Central memory CD8-positive, alpha-beta T cell (primary cell): Measurements from ENCODE around the gene AGXT.
"Not testable (repeated sequence)": the region's sequence is repeated elsewhere in the genome, so short reads cannot be mapped to it uniquely, and the experiment has no call there.

Experiments used
- ATAC-seq: fragments of 150-1000 bp; cut with Tn5 transposase; replicated peaks from 2 replicates; pipeline ENCODE4 v1.10.0; 2022; ENCODE audit warnings: mild to moderate bottlenecking, moderate FRiP score, moderate number of reproducible peaks; ENCODE audit not compliant: poor library complexity, severe bottlenecking; ENCODE audit errors: extremely low read depth
- DNase-seq, 2 donors: peaks; one replicate each; pipeline ENCODE4 v3.0.0; 2021; ENCODE audit warnings: low spot score in 2 of 2
- H3K27ac Mint-ChIP-seq: one replicate; pipeline ENCODE4 v1.8.0; 2022; ENCODE audit warnings: low read depth, mild to moderate bottlenecking, moderate library complexity, mixed read lengths
- H3K27me3 Mint-ChIP-seq: one replicate; pipeline ENCODE4 v1.8.0; 2022; ENCODE audit warnings: mixed read lengths
- H3K36me3 Mint-ChIP-seq: one replicate; pipeline ENCODE4 v1.8.0; 2022; ENCODE audit warnings: mild to moderate bottlenecking, moderate library complexity, mixed read lengths; ENCODE audit not compliant: insufficient read depth
- H3K4me1 Mint-ChIP-seq: one replicate; pipeline ENCODE4 v1.8.0; 2022; ENCODE audit warnings: mixed read lengths
- H3K4me3 Mint-ChIP-seq: one replicate; pipeline ENCODE4 v1.8.0; 2022; ENCODE audit warnings: mild to moderate bottlenecking, moderate library complexity, mixed read lengths
- H3K9me3 Mint-ChIP-seq: one replicate; pipeline ENCODE4 v1.8.0; 2022; ENCODE audit warnings: mixed read lengths

AGXT gene

DNA sequence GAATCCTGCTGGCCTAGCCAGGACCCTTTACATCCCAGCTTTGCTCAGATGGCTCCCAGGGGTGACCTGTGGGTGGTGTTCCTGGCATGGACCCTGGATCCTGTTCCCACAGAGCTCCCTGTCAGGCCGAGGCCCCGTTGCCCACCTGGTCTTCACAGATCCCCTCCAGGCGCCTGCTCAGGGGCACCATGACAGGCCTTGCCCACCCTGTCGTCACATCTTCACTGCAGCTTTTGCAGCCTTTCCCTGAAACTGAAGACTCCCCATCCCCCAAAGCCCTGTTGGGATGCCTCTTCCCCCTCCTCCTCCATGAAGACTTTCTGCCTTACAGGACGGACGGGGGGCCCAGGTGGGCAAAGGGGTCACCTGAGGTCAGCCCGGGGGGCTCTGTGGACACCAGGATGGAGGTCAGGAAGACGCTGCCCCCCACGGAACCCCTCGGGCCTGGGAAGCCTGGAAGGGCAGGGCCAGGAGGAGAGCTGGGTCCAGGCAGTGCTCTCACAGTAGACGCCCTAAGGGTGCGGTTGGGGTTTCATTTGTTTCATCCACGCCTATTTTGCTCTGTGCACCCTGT is 35.6 kb upstream of the AGXT start:
- peaks cover 19% of the 10 kb centered on the region for H3K27me3 Mint-ChIP-seq

DNA sequence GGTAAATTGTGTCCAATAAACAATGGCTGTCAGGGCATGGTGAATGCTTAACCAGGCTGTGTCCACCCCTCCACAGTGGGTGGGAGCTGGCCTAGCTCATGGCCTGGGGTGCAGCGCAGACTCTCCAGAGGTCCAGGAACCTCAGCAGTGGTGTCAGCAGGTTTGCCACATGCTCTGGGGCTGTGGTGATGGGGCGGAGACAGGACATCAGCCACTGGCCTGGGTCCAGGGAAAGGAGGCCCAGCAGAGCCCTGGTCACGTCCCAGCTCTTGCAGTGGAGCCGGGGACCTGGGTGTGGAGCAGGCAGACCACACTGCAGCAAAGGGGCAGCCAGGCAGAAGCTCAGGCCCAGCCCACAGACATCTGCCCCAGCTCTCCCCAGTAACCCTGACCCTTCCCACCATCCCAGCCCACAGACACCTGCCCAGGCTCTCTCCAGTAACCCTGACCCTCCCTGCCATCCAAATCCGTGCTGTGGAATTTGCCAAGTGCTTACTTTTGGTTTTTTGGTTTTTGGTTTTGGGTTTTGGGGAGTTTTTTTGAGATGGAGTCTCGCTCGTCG is 34.8 kb upstream of the AGXT start:
- no peak overlapping the region for H3K27ac Mint-ChIP-seq
- no peaks in the 10 kb centered on the region for H3K9me3 Mint-ChIP-seq
- peaks cover 5% of the 10 kb centered on the region for H3K36me3 Mint-ChIP-seq
- no peak overlapping the region for H3K4me3 Mint-ChIP-seq
- H3K4me1 Mint-ChIP-seq: no peaks in the 10 kb centered on the region
- peaks cover 17% of the 10 kb centered on the region for H3K27me3 Mint-ChIP-seq
- no peak for DNase-seq
- no peak for ATAC-seq

More for the DNA sequence above, 35.6 kb upstream of the AGXT start:
- Mint-ChIP-seq H3K4me3 (no peak overlapping the region), H3K9me3 (no peaks in the 10 kb centered on the region), H3K4me1 (no peaks in the 10 kb centered on the region), H3K36me3 (peaks cover 5% of the 10 kb centered on the region), H3K27ac (no peak overlapping the region)
- ATAC-seq (no peak), DNase-seq (no peak)

DNA sequence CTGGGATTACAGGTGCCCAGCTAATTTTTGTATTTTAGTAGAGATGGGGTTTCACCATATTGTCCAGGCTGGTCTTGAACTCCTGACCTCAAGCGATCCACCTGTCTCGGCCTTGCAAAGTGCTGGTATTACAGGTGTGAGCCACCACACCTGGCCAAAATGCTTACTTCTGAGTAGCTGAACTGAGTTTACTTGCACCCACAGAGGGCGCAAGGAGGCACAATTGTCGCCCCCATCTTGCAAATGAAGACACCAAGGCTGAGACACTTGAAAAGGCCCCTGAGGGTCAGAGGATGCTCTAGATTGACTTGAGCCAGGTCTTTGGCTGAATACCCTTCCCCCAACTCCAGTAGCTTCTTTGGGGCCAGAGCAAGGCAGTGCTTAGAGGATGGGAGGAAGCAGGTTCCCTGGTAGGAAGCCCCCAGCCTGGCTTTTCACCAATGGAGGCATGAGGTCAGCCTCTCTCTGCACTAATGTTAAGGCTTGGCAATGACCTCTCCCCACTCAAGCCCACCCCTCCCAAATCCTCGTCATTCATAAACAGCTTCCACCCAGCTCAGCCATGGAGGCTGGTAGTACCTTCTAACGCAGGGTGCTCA is 34.1 kb upstream of the AGXT start:
- Mint-ChIP-seq H3K27me3 (peaks cover 13% of the 10 kb centered on the region), H3K4me3 (no peak overlapping the region), H3K27ac (no peak overlapping the region), H3K36me3 (peaks cover 5% of the 10 kb centered on the region), H3K9me3 (no peaks in the 10 kb centered on the region), H3K4me1 (no peaks in the 10 kb centered on the region)
- DNase-seq: no peak
- ATAC-seq: no peak

DNA sequence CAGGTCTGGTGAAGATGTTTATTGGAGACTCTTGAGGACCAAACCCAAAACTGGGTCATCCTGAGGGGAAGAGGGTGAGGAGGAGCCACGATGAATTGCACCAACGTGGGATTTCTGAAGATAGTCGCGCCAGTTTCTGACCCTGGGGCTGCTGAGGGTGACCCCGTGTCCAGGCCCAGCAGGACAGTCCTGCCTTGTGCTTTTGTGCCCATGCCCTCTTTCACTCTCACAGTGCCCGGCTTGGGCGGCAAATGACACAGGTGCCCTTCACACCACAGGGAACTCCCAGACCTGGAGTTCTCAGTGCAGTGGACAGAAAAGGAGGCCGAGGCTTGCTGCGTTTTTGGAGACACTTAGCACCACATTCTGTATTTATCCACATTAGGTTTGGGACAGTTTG is 33.1 kb upstream of the AGXT start:
- no peaks in the 10 kb centered on the region for H3K4me1 Mint-ChIP-seq
- ATAC-seq: no peak
- no peaks in the 10 kb centered on the region for H3K9me3 Mint-ChIP-seq
- H3K27me3 Mint-ChIP-seq: peaks cover 16% of the 10 kb centered on the region
- DNase-seq: no peak
- H3K36me3 Mint-ChIP-seq: peaks cover 5% of the 10 kb centered on the region
- H3K4me3 Mint-ChIP-seq: no peak overlapping the region
- H3K27ac Mint-ChIP-seq: no peak overlapping the region

DNA sequence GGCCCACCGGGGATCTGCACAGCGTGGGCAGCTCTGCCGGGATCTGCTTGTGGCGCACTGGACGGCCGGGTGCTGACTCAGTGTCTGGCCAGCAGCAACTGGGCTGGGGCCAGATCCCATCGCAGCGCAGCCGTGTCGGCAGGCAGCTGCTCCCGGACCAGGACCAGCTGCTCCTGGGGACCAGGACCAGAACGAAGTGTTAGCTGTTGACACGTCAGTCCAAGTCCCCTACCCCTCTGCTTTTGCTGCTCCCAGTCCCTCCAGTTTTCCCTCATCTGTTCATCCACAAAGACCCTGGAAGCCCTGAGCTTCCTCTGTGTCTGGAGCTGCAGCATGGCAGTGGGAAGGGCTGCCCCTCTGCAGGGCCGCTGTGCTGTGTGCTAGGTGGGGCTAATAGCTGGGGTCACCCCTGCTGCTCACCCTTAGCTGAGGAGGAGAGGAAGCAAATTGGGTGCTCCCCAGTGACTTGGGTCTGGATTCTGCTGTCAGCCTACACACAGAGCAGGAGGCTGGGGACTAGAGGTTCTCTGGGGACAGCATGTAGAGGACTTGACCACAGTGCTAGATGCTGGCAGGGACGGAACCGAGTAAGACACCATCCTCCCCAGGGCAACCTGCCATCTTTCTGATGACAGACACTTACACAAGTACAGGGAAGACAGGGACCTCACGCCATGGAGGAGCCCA is 31.7 kb upstream of the AGXT start:
- Mint-ChIP-seq H3K27me3 (peaks cover 18% of the 10 kb centered on the region), H3K9me3 (no peaks in the 10 kb centered on the region), H3K4me3 (no peak overlapping the region), H3K27ac (no peak overlapping the region), H3K4me1 (no peaks in the 10 kb centered on the region), H3K36me3 (peaks cover 5% of the 10 kb centered on the region)
- ATAC-seq (no peak), DNase-seq (no peak)

DNA sequence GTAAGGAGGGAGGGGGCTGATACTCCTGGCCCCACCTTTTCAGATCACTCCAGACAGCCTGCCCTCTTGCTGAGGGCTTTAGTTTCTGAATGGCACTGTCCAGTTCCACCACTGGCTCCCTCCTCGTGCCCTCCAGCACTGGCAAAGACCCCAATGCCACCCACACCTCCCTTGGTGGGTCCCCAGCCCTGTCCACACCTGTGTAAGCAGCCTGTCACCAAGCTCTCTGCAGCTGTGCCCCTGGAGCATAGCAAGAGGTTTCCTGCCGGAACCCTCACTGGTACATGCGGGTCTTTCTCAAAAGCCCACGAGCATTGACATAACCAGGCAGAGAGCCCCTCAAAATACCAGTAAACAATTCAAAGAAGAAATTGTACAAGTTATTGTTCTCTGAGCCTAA is 31.0 kb upstream of the AGXT start:
- H3K27me3 Mint-ChIP-seq: peaks cover 25% of the 10 kb centered on the region

DNA sequence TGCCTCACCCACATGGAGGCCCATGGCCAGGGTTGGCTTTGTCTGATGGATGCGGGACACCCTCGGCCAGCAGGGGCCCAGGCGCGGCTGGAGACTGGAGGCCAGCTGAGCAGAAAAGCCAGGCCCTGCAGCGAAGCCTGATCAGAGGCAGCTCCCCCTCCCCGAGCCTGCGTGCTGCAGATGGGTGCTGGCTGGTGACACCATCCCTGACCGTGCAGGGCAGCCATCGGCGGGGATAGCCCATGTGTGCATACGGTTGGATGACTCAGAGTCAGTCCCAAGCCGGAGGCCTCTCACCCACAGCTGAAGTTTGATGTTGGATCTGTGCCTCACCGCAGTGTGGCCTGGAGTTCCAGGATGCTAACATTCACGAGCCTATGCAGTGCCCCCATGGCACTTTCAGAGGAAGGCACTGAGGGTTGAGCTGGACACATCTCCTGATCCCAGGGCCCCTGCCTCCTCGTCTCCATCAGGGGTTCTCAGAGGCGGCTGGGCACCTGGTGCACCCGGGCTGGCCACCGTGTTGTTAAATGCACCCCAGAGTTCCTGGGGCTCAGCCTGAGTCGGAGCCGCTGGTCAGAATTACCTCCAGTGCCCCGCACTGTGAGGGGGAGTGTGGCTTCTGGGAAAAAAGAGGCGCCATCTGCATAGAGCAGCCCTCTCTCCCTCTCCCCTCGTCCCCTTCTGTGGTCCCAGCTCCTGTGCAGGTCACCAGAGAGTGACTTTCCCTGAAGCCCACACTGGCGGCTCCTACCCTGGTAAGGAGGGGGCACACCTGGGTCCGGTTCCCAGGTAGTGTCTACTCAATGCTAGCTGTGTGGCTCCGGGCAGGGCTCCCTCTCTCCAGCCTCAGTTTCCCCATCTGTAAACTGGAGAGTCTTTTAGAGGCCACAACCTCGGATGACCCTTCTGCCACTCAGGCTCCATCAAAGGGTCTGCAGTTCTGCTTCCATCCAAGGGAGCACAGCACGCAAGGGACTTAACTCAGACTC is 29.2 kb upstream of the AGXT start:
- no peaks in the 10 kb centered on the region for H3K9me3 Mint-ChIP-seq
- ATAC-seq (no peak), DNase-seq (no peak)
- no peak overlapping the region for H3K27ac Mint-ChIP-seq
- peaks cover 3% of the 10 kb centered on the region for H3K36me3 Mint-ChIP-seq
- H3K27me3 Mint-ChIP-seq: peaks cover 26% of the 10 kb centered on the region
- H3K4me3 Mint-ChIP-seq: no peak overlapping the region
- no peaks in the 10 kb centered on the region for H3K4me1 Mint-ChIP-seq

More for the DNA sequence above, 31.0 kb upstream of the AGXT start:
- Mint-ChIP-seq H3K27ac (no peak overlapping the region), H3K36me3 (peaks cover 3% of the 10 kb centered on the region), H3K4me3 (no peak overlapping the region), H3K4me1 (no peaks in the 10 kb centered on the region), H3K9me3 (no peaks in the 10 kb centered on the region)
- ATAC-seq: no peak
- DNase-seq: no peak

DNA sequence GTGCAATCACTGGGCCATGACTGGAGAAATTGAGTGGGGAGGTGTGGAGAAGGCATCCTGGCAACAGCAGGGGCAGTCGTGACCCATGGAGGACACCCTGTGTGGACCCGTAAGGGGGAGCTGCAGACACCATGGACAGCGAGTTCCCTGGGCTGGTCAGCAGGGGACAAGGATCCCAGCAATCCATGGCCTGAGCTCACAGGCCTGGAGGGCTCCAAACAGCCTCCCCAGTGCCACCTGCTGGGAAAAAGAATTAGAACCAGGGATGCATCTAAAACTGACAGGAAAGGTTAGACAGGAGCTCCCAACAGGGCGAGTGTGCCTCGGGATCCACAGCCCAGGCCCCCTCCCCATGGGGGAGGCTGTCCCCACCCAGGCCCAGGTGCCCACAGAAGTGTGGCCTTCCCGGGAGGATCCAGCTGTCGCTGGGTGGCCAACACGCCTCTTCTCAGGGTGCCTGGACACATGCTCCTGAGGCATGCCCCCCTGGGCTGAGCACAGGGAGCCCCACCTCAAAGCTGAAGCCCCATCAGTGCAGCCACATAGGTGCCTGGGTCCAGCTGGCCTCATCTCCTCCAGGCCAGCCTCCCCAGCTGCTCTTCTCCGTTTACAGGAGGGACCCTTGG is 28.1 kb upstream of the AGXT start:
- Mint-ChIP-seq H3K27me3 (peaks cover 26% of the 10 kb centered on the region), H3K27ac (no peak overlapping the region), H3K4me1 (no peaks in the 10 kb centered on the region), H3K9me3 (no peaks in the 10 kb centered on the region), H3K4me3 (no peak overlapping the region), H3K36me3 (no peaks in the 10 kb centered on the region)
- DNase-seq: no peak
- no peak for ATAC-seq

DNA sequence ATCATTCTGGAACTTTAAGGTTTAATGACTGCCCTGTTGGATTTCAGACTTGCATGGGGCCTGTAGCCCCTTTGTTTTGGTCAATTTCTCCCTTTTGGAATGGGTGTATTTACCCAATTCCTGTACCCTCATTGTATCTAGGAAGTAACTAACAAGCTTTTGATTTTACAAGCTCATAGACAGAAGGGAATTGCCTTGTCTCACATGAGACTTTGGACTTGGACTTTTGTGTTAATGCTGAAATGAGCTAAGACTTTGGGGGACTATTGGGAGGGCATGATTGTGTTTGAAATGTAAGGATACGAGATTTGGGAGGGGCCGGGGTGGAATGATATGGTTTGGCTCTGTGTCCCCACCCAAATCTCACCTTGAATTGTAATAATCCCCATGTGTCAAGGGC is 22.3 kb upstream of the AGXT start:
- H3K27me3 Mint-ChIP-seq, H3K4me3 Mint-ChIP-seq, H3K9me3 Mint-ChIP-seq: not testable (repeated sequence)

DNA sequence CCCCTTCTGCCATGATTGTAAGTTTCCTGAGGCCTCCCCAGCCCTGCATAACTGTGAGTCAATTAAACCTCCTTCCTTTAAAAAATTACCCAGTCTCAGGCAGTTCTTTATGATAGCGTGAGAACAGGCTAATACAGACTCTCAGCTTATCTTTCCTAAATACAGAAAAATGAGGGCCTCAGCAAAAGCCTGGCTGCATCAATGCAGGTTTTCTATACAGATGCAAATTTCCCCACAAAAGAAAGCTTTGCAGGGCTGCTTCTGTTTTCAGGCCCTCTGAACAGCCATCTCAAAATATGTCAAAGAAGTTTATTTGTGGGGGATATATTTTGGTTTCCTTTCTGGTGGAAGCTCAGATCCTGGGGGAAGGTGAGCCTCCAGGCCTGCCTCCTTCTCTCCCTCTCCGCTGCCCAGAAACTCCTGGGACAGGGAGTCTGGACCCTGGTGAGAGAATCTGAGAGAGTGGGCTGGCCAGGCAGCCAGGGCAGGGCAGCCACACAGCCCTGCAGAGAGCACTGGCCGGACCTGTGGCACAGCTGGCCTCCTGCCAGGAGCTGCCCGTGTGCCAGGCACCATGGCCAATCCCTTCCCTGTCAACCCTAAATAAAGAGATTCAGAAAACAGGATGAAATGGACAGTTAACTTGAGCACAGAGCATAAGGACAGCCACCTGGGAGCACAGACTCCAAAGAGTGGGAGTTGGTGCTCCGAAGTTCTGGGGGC is 21.6 kb upstream of the AGXT start:
- Mint-ChIP-seq H3K4me3 (no peak overlapping the region), H3K27ac (no peak overlapping the region), H3K36me3 (peaks cover 1% of the 10 kb centered on the region), H3K9me3 (no peaks in the 10 kb centered on the region), H3K4me1 (no peaks in the 10 kb centered on the region), H3K27me3 (peaks cover 9% of the 10 kb centered on the region)
- no peak for ATAC-seq
- no peak for DNase-seq

More for the DNA sequence above, 22.3 kb upstream of the AGXT start:
- not testable (repeated sequence) for H3K27ac Mint-ChIP-seq, DNase-seq, ATAC-seq, H3K4me1 Mint-ChIP-seq, H3K36me3 Mint-ChIP-seq

DNA sequence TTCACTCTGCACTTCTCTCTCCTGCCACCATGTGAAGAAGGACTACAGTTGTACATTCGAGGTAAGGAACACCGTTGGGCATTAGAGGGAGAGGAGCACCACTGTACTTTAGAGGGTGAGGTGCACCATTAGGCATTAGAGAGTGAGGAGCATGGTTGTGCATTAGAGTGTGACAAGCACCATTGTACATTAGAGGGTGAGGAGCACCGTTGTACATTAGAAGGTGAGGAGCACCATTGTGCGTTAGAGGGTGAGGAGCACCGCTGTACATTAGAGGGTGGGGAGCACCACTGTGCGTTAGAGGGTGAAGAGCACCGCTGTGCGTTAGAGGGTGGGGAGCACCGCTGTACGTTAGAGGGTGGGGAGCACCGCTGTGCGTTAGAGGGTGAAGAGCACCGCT is 20.8 kb upstream of the AGXT start:
- H3K4me1 Mint-ChIP-seq: no peaks in the 10 kb centered on the region
- no peak overlapping the region for H3K4me3 Mint-ChIP-seq
- H3K9me3 Mint-ChIP-seq: no peaks in the 10 kb centered on the region
- H3K27ac Mint-ChIP-seq: no peak overlapping the region
- H3K27me3 Mint-ChIP-seq: peaks cover 9% of the 10 kb centered on the region
- no peak for DNase-seq
- peaks cover 1% of the 10 kb centered on the region for H3K36me3 Mint-ChIP-seq
- ATAC-seq: no peak
